H1 (cell line): ENCODE measurements around the gene DUSP7. TPM values are rescaled to one million over a fixed set of nuclear protein-coding genes. Genes with fewer than 3 reads are reported as not detected.

Experiments used
- ASH2L ChIP-seq: fragments of 200-600, 300-600 bp; sonication (generic); IDR thresholded peaks from one replicate; pipeline ENCODE4 v1.7.1; 2017; ENCODE audit warnings: low read length
- ATF3 ChIP-seq: IDR thresholded peaks from 2 replicates; pipeline ENCODE4 v1.6.1; 2011; ENCODE audit warnings: low read depth, mild to moderate bottlenecking, low read length; ENCODE audit not compliant: insufficient read depth
- GTF2F1 ChIP-seq: IDR thresholded peaks from 2 replicates; pipeline ENCODE4 v1.6.1; 2012; ENCODE audit warnings: low read depth, low read length, improper control_type of control experiment, borderline replicate concordance
- JUND ChIP-seq: IDR thresholded peaks from 2 replicates; pipeline ENCODE4 v1.6.1; 2011; ENCODE audit warnings: mild to moderate bottlenecking, improper control_type of control experiment, low read length
- NANOG ChIP-seq: IDR thresholded peaks from 2 replicates; pipeline ENCODE4 v1.6.1; 2011; ENCODE audit warnings: low read length, low read depth, mild to moderate bottlenecking, inconsistent platforms; ENCODE audit not compliant: insufficient read depth, poor library complexity, severe bottlenecking
- SP1 ChIP-seq: IDR thresholded peaks from 2 replicates; pipeline ENCODE4 v1.6.1; 2011; ENCODE audit warnings: low read depth, low read length
- TEAD4 ChIP-seq: IDR thresholded peaks from 2 replicates; pipeline ENCODE4 v1.6.1; 2012; ENCODE audit warnings: low read depth, low read length, inconsistent platforms, mixed read lengths
- polyA plus RNA-seq, 7 experiments: library from polyadenylated mRNA; depleted of rRNA in 3 of 7; stranded (reverse) in 5 of 7; unstranded in 2 of 7; fragments of >200 nt in 5 of 7; fragments of 200-250 nt in 2 of 7; gene quantifications; 1 replicate in 5 of 7; 2 replicates in 1 of 7; 4 replicates in 1 of 7; pipeline versions ENCODE4 v1.2.1 to v1.2.3, GENCODE V29; 2011 to 2013; ENCODE audit warnings: missing spikeins in 2 of 7, mixed read lengths in 2 of 7
- total RNA-seq: library from RNA; stranded (reverse); fragmentation: NEBNext Ultra II Directional; extraction: Animal tissue kit (Norgen Biotek cat#: 25700); gene quantifications from 2 replicates; pipeline ENCODE4 v1.2.1, GENCODE V29; 2021

The DUSP7 gene
- total and polyA plus RNA-seq, 2 of the 8 experiments (the other 6 are each of a cell fraction or from before 2014, with no cell fraction given): 19.4 to 24.9 TPM

- no peak for TF ChIP-seq GTF2F1
- TF ChIP-seq ASH2L: no peak
- TF ChIP-seq NANOG: no peak
- no peak for TF ChIP-seq SP1
- TF ChIP-seq ATF3: no peak
- no peak for TF ChIP-seq JUND
- no peak for TF ChIP-seq TEAD4
Observed at GRCh38 chr3:52051444-52051843, 4.9 kb downstream of the DUSP7 start (continued).
